Endodermal cell (in vitro differentiated cells): Measurements from ENCODE around the gene ORAI1. TPM values are rescaled to one million over a fixed set of nuclear protein-coding genes. Genes with fewer than 3 reads are reported as not detected.

Experiments used
- DNase-seq: peaks from one replicate; pipeline ENCODE4 v3.0.0-alpha.2; 2017
- H3K27ac ChIP-seq: 2 replicates; pipeline ENCODE4 v1.5.1; 2013; ENCODE audit warnings: mild to moderate bottlenecking, low read depth, low read length, moderate library complexity
- H3K27me3 ChIP-seq: 2 replicates; pipeline ENCODE4 v1.6.1; 2013; ENCODE audit warnings: mild to moderate bottlenecking, low read length, moderate library complexity; ENCODE audit not compliant: insufficient read depth, control insufficient read depth, poor library complexity, severe bottlenecking
- H3K36me3 ChIP-seq: 2 replicates; pipeline ENCODE4 v1.7.0; 2013; ENCODE audit warnings: mild to moderate bottlenecking, low read length, moderate library complexity; ENCODE audit not compliant: control insufficient read depth, insufficient read depth
- H3K4me1 ChIP-seq: one replicate; pipeline ENCODE4 v1.7.0; 2013; ENCODE audit warnings: low read length; ENCODE audit not compliant: control insufficient read depth, insufficient read depth
- H3K4me3 ChIP-seq: 2 replicates; pipeline ENCODE4 v1.5.1; 2013; ENCODE audit warnings: mild to moderate bottlenecking, low read length, moderate library complexity
- H3K9ac ChIP-seq: 2 replicates; pipeline ENCODE4 v1.6.1; 2013; ENCODE audit warnings: mild to moderate bottlenecking, low read length, moderate library complexity; ENCODE audit not compliant: poor library complexity, severe bottlenecking; ENCODE audit errors: extremely low read depth
- H3K9me3 ChIP-seq: 2 replicates; pipeline ENCODE4 v1.6.1; 2013; ENCODE audit warnings: mild to moderate bottlenecking, low read length, moderate library complexity; ENCODE audit not compliant: control insufficient read depth
- H3K27ac Mint-ChIP-seq: 2 replicates; pipeline ENCODE4 v1.8.0; 2020; ENCODE audit warnings: mixed read lengths
- H3K27me3 Mint-ChIP-seq: 2 replicates; pipeline ENCODE4 v1.8.0; 2021; ENCODE audit warnings: mild to moderate bottlenecking, mixed read lengths; ENCODE audit not compliant: insufficient read depth
- H3K36me3 Mint-ChIP-seq: 2 replicates; pipeline ENCODE4 v1.8.0; 2020; ENCODE audit warnings: low read depth, mixed read lengths
- H3K4me1 Mint-ChIP-seq: 2 replicates; pipeline ENCODE4 v1.8.0; 2020; ENCODE audit warnings: mixed read lengths
- H3K4me3 Mint-ChIP-seq: 2 replicates; pipeline ENCODE4 v1.8.0; 2020; ENCODE audit warnings: mild to moderate bottlenecking, moderate library complexity, mixed read lengths
- H3K9me3 Mint-ChIP-seq: 2 replicates; pipeline ENCODE4 v1.8.0; 2020; ENCODE audit warnings: mild to moderate bottlenecking, mixed read lengths
- WGBS, 2 experiments: methylation state at CpG; one replicate each; pipeline versions ENCODE4 v1.1.5 to v1.1.7; 2013; ENCODE audit warnings: missing lambda C conversion rate in 2 of 2, mixed read lengths in 1 of 2; ENCODE audit not compliant: insufficient coverage in 1 of 2, insufficient read length in 1 of 2; 5-methylcytosine and 5-hydroxymethylcytosine counted together
- total RNA-seq, 2 donors: library from RNA; stranded (reverse); fragmentation: NEBNext Ultra II Directional in 1 of 2; extraction: Animal tissue kit (Norgen Biotek cat#: 25700) in 1 of 2; gene quantifications; 2 replicates in 1 of 2; 3 replicates in 1 of 2; pipeline ENCODE4 v1.2.1, GENCODE V29; 2021
- TF ChIP-seq, protein P1 (sequence below): fragments of 200-600 bp; sonication (generic); conservative IDR thresholded peaks from 2 replicates; pipeline ENCODE4 v1.5.0; 2021; ENCODE audit warnings: antibody characterized with exemption, mild to moderate bottlenecking

Gene ORAI1
- total RNA-seq, 2 donors from 2014 or later = 35.3 to 39.2 TPM

DNA sequence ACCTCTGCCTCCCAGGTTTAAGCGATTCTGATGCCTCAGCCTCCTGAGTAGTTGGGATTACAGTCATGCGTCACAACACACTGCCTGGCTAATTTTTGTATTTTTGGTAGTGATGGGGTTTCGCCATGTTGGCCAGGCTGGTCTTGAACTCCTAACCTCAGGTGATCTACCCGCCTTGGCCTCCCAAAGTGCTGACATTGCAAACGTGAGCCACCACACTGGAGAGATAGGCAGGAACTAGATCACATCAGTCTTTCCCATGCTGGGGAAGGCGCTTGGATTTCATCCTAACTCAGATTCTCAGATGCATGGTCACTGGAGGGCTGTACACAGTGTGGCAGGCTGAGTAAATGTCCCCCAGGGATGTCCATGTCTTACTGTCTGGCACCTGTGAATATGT is 18.0 kb upstream of the ORAI1 start:
- 92 to 98% methylated on average over 5 to 6 of the region's 6 CpGs for WGBS, 2 experiments
- no peaks in the 10 kb centered on the region for H3K9me3 ChIP-seq
- peaks cover 2% of the 10 kb centered on the region for H3K36me3 Mint-ChIP-seq
- DNase-seq = no peak
- H3K4me1 Mint-ChIP-seq = peaks cover 10% of the 10 kb centered on the region
- H3K36me3 ChIP-seq = no peaks in the 10 kb centered on the region
- no peak overlapping the region for H3K27ac ChIP-seq
- no peak overlapping the region for H3K4me3 ChIP-seq
- no peak overlapping the region for H3K9ac ChIP-seq
- TF ChIP-seq, protein P1, sequence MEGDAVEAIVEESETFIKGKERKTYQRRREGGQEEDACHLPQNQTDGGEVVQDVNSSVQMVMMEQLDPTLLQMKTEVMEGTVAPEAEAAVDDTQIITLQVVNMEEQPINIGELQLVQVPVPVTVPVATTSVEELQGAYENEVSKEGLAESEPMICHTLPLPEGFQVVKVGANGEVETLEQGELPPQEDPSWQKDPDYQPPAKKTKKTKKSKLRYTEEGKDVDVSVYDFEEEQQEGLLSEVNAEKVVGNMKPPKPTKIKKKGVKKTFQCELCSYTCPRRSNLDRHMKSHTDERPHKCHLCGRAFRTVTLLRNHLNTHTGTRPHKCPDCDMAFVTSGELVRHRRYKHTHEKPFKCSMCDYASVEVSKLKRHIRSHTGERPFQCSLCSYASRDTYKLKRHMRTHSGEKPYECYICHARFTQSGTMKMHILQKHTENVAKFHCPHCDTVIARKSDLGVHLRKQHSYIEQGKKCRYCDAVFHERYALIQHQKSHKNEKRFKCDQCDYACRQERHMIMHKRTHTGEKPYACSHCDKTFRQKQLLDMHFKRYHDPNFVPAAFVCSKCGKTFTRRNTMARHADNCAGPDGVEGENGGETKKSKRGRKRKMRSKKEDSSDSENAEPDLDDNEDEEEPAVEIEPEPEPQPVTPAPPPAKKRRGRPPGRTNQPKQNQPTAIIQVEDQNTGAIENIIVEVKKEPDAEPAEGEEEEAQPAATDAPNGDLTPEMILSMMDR = no peak
- H3K27me3 Mint-ChIP-seq = no peaks in the 10 kb centered on the region
- no peaks in the 10 kb centered on the region for H3K4me1 ChIP-seq
- H3K9me3 Mint-ChIP-seq = peaks cover 4% of the 10 kb centered on the region
- H3K27me3 ChIP-seq = no peaks in the 10 kb centered on the region
- no peak overlapping the region for H3K27ac Mint-ChIP-seq
- no peak overlapping the region for H3K4me3 Mint-ChIP-seq

GRCh38 chr12:121610239-121611149 is 15.8 kb upstream of the ORAI1 start:
- 80 to 83% methylated on average over 10 to 11 of the region's 11 CpGs for WGBS, 2 experiments
- DNase-seq = peak; percentile 35
- TF ChIP-seq, protein P1 = no peak
- Mint-ChIP-seq H3K4me3 (no peak overlapping the region), H3K36me3 (peaks cover 2% of the 10 kb centered on the region), H3K27ac (peak overlapping the region; percentile 55), H3K9me3 (peaks cover 4% of the 10 kb centered on the region), H3K4me1 (peaks cover 10% of the 10 kb centered on the region), H3K27me3 (no peaks in the 10 kb centered on the region)
- Histone ChIP-seq H3K4me1 (no peaks in the 10 kb centered on the region), H3K36me3 (no peaks in the 10 kb centered on the region), H3K9ac (no peak overlapping the region), H3K9me3 (no peaks in the 10 kb centered on the region), H3K27me3 (no peaks in the 10 kb centered on the region), H3K27ac (peak overlapping the region; percentile 77), H3K4me3 (no peak overlapping the region)

DNA sequence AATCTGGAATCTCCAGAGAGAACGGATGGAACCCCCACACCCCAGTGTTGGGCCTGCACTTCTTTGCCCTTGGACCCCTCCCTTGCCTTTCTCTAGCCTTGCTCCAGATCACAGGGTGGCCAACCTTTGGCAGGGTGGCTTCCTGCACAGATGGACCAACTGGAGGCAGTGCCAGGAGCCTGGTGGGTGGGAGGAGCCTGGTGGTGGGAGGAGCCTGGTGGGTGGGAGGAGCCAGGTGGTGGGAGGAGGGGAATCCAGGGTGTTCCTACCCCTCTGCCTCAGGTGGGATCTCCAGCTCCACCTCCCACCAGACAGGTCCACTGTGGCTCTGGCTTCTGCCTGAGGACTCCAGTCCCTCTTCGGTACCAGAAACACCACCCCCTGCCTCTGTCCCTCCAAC is 15.0 kb upstream of the ORAI1 start:
- 94 to 100% methylated on average over 1 to 2 of the region's 2 CpGs for WGBS, 2 experiments
- H3K36me3 Mint-ChIP-seq = peaks cover 2% of the 10 kb centered on the region

More for the DNA sequence above, 15.0 kb upstream of the ORAI1 start:
- no peaks in the 10 kb centered on the region for H3K4me1 ChIP-seq
- Mint-ChIP-seq H3K9me3 (peaks cover 4% of the 10 kb centered on the region), H3K4me3 (no peak overlapping the region), H3K27ac (no peak overlapping the region), H3K27me3 (no peaks in the 10 kb centered on the region), H3K4me1 (peaks cover 10% of the 10 kb centered on the region)
- no peaks in the 10 kb centered on the region for H3K36me3 ChIP-seq
- no peak overlapping the region for H3K27ac ChIP-seq
- no peaks in the 10 kb centered on the region for H3K27me3 ChIP-seq
- no peaks in the 10 kb centered on the region for H3K9me3 ChIP-seq
- TF ChIP-seq, protein P1 = no peak
- no peak overlapping the region for H3K4me3 ChIP-seq
- no peak overlapping the region for H3K9ac ChIP-seq
- peak; percentile 92 for DNase-seq
